Measurements from ENCODE around the gene TAL2.

- TF ChIP-seq SIN3A (IDR thresholded peaks at IDR 0.05; ENCODE audit: borderline replicate concordance, insufficient read depth, low read length) (no peak), REST (IDR thresholded peaks at IDR 0.05; ENCODE audit: insufficient read depth in 1 of 2, low read depth in 2 of 2, low read length in 2 of 2) (no peak), POLR2AphosphoS5 (IDR thresholded peaks at IDR 0.05; ENCODE audit: low read depth, low read length) (no peak)
Observed at GRCh38 chr9:105670315-105670714, 8.1 kb downstream of the TAL2 start.

Measured in PFSK-1 (cell line).